AG08395 (cell line): ENCODE results near the gene SLC22A31.

Source experiments
- DNase-seq: peaks from one replicate; pipeline ENCODE4 v3.0.0; 2012; ENCODE audit warnings: mixed read lengths, low spot score

SLC22A31 gene

DNA sequence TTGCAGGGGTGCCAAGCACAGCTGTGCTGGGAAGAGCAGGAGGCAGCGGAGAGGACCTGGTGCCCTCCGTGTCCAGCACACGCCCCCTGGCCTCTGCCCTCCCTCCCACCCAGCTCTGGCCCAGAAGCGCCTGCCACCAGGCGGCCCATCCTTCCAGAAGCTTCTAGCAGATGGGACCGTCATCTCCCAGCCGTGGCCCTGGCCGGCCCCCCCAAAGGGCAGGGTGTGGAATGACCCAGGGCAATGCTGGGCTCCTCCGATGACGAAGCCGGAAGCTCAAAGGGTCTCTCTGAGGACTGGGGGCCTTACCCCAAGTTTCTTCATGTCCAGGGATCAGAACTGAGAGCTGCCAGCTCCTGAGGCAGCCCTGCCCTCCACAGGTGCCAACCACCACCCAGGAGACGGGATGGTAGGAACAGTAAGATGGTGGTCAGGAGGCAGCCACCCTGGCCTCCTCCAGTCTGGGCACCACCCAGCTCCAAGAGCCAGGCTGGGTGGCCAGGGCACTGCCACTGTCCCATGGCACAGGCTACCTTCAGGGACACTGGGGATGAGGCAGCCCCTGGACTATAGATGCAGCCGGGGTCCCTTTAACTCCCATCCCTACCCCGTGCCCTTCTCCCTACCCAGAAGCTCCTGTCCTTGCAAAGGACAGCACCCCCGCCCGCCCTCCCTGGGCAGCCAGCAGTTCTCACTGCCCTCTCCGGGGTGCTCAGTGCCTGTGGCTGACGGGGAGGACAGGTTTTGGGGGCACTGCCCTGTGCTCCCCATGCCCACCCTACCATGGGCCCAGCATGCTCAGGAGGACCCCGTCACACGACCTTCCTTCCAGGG is 35.3 kb downstream of the SLC22A31 start:
- no peak for DNase-seq

DNA sequence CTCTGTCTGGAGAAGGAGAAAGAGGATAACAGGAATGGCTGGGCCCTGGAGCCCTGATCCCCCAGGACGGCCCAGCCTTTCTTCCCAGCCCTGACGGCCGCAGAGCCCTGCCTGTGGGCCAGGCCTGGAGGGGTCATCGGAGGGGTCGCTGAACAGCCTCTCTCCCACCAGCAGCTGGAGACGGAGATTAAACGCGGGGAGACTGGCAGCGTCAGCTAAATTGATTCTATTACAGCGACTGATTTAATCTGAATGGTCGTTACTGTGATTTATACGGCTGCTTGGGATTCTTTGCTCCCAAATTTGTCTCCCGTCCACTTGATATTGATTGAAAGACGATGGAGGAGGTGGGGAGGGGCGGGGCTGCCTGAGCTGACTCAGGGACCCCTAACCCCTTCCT is 35.9 kb downstream of the SLC22A31 start:
- no peak for DNase-seq

DNA sequence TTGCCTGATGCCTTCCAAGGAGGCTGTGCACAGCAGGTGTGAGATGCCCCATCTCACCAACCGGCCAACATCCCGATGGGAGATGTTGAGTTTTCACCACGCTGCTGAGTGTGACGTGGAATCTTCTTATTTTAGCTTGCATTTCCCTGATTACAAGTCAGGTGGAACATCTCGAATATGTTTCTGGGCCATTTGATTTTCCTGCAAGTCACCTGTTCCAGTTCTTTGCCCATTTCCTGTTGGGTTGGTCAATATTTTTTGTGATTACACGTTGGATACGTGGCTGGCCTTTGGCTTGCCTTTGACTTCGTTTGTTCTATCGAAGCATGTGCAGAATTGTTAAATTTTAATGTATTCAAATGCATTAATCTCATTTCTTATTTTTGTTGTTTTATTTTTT is 37.0 kb downstream of the SLC22A31 start:
- DNase-seq: no peak

DNA sequence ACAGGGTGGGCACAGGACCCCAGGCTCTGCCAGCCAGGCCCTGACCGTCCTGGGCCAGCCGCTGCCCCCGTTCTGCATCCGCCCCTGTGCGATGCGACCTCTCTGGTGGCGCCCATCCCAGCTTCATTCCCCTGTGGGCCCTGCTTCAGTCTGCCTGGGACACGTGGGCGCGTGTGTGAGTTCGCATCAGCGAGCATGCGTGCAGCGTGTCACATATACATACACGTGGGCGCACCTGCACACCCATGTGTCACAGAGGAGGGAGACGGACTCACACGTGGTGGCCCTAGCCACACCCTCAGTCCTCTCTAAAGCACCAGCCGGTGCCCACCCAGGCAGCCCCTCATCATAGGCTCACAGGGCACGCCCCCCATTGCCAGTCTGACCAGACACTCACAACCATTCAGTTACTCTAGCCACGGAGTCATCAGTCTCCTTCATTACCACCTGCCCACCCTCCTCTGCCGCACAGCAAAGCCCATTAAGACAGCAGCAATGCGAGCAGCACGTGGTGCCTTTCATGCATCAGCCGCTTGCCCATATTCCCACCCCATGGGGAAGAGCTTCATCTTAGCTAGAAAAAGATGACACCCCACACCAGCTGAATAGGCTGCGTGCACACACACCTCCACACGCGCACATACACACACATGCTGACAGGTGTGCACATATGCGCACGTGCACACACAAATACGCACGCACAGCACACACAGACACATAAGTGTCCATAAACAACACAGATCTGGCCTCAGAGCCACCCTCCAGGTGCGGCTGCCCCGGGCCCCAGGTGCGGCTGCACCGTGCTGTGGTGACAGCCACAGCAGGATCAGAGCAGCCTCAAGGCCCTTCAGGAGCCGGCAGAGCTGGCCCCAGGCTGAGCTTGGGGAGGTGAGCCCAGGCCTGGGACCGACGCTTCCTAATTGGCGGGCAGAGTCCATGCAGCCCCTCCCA is 38.3 kb downstream of the SLC22A31 start:
- DNase-seq: no peak

DNA sequence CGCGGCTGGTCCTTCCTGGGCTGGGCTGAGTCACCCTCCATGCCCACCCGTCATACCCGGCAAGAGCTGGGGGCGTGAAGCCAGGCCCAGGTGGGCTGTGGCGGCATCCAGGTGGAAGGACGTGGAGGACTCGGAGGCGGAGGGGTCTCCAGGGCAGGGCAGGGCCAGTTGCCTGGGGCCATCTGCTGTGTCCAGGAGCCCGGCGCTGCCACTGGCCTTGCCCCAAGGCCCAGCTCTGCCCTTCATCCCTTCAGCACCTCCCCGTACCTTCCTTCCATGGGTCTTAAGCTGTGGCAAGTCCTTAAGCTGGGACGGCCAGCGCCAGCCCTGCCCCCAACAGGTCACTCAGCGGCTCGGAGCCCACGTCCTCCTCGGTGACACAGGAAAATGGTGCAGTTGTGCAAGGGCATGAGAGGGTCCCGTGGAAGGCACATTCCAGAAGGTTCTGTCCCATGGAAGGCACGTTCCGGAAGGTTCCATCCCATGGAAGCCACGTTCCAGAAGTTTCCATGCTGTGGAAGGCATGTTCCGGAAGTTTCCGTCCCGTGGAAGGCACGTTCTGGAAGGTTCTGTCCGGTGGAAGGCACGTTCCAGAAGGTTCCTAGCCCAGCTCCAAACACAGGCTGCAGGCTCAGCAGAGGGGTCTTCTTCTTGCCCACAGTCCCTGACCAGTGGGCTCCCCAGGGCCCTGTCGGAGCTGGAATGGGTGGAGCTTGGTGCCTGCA is 39.2 kb downstream of the SLC22A31 start:
- no peak for DNase-seq

DNA sequence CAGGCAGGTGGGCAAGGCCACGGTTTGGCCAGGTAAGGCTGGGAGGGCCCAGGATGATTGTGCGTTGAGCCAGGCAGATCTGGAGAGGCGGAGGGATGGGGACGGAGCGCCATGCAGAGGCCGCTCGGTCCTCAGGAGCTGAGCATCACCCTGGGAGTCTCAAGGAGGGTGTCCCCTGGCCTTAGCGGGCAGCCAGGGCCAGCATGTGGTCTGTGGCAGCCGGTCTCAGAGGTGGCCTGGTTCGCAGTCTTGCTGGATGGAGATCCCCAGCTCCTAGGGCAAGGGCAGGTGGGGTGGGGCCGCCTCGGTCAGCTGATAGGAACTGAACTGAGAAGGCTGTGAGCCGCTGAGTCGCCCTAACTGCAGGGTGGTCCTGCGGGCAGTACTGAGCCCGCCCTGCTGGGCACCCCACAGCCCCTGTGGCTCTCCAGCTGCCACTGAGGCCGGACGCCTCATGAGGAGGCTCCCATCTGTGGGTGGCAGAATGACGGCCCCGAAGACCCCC is 40.4 kb downstream of the SLC22A31 start:
- no peak for DNase-seq

DNA sequence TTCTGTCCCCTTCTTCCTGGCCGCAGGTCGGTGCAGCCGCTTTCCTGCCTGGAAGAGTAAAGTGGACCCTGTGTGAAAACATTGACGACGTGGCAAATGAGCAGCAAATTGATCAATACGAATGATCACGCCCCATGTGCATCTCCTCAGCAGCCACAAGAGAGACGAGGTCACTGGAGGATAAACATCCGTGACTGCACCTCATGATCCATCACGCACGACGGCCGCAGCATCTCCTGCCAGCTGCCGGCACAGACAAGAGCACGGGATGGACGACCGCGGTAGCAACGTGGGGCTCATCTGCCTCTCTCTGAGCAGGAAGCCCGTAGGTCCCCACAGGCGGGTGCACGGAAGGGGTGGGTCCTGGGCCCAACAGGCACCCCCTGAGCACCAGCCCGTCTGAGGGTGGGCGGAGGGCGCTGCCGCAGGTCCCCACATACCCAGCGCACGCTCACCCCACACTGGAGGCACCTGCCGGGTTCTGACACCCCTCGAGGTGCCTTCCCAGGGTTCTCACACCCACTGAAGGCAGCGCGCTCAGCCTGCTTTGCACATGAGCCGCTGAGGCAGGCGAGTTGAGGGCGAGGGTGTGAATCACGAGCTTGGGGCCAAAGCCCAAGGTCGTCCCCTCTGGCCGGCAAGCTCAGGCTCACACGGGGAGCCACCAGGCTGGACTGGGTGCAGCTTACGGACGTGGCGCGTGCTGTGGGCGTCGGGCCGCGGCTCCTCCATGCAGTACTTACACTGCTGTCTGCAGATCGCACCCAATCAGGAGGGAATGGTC is 41.1 kb downstream of the SLC22A31 start:
- no peak for DNase-seq

DNA sequence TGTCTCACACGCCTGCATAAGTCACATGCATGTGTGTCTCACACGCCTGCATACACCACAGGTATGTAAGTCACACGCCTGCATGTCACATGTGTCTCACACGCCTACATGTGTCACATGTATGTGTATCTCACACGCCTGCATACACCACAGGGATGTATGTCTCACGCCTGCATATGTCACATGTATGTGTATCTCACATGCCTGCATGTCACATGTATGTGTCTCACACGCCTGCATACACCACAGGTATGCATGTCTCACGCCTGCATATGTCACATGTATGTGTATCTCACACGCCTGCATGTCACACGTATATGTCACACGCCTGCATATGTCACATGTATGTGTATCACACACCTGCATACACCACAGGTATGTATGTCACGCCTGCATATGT is 42.6 kb downstream of the SLC22A31 start:
- DNase-seq: no peak

DNA sequence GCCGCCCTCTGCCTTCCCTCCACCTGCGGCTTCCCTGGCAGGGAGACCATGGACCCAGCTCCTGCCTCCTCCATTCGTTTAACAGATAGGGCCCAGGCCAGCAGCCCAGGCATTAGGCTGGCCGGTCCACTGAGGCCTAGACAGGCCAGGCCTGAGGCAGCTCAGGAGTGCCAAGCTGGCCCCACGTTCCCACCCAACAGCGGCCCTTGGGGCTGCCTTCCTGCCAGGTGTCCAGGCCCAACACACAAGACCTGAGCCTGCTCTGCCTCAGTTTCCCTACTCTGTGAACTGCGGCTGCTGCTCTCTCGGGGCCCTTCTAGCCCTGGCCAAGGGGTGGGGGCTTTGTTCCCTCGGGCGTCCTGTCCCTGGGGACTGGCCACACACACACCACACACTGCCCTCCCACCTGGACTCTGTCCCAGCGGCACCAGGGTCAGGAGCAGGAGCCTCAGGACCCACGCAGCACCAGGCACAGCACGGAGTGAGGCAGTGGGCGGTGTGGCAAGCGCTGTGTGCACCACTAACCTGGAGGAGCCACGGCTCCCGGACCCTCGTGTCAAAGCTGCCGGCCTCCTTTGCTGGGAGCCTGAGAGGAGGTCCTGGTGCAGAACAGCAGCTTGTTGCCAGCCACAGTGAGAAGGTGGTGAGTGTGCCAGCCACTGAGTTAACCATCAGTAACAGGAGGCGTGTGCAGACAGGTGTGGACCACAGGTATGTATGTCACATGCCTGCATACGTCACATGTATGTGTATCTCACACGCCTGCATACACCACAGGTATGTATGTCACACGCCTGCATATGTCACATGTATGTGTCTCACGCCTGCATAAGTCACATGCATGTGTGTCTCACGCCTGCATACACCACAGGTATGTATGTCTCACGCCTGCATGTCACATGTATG is 43.3 kb downstream of the SLC22A31 start:
- DNase-seq: no peak

DNA sequence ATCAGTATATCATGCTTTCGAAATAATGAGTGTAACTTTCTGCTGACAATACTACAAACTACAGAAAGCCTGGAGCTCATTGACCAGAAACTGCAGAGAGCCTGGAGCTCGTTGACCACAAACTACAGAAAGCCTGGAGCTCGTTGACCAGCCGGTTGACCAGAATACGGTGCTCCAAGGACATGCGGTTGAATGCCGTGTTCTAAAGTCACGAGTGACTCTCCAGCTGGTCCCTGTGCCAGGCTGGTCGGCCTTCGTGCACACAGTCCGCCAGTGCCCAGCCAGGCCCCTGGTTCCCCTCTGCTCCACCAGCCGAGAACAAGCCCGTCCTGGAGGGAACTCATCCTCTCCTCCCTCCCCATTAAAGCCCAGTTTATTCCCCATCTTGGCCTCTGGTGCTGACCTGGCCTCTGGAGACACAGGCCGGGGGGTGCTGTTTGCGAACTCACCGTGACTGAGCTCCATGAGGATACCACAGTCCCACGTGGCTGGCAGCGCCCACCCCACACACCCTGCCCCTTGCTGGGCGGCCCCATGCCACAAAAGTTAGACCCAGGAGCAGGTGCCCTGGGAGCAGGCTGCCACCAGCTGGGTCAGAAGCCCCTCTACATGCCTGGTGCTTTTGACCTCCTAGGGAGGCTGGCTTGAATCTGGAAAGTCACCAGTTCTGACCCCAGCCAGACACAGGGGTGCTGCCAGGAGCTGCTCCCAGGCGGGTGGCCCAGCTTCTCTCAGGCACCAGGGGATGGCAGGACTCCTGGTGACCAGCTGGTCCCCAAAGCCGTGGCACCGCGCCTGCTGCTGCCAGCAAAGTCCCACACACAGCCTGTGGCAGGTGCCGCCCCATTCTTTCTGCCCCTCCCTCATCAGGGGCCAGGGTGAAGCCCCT is 44.2 kb downstream of the SLC22A31 start:
- DNase-seq: no peak

DNA sequence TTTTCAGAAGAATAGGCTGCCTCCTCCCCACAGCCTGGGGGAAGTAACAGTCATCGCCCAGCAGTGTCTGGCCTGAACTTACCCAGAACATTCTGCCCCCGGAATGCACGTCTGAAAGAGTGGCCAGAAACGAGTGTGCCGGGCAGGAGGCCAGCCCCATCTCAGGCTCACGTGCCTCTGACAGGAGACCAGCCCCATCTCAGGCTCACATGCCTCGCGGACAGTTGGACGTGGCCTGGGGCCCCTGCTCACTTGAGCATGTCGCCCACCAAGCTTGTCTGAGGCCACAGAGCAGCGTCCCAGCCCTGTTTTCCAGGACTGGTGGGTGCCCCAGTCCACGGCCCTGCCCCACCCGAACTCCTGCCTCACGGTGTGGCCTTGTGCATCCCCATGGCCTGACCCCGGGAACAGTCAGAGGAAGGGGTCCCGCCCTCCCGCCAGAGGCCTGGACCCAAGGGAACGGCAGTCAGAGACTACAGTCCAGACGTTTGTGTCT is 45.1 kb downstream of the SLC22A31 start:
- DNase-seq: peak; percentile 84

DNA sequence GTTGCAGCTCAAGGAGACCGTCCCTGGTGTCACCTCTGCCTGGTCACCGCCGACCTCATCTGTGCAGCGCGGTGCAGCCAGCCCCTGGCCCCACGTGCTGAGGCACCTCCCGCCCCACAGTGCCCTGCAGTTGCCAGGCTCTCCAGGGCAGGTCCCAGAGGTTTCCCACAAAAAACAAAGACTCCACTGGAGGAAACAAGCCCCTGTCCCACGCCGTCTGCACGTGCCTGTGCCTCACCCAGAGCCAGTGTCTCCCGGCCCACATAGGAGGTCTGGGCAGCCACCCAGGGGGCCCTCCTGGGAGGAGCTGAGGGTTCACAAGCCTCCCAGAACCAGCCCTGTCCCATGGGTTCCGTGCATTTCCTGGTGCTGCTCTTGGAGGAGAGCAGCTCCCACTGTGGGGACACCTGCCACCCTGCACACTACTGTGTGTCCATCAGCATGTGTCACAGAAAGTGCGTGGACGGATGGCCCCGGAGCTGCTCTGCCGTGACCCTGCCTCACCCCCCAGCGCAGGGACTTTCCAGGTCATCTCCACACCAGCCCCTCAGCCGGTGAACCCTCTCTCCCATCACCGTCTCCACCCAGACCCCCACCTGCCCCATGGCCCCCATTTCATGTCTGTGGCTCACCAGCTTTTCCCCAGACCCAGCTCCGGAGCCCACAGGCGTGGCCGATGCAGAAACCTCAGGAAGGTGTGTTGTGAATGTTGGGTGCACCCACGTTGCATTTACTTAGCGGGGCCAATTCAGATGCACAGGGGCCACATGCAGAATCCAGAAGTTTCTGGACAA is 45.8 kb downstream of the SLC22A31 start:
- DNase-seq: no peak

DNA sequence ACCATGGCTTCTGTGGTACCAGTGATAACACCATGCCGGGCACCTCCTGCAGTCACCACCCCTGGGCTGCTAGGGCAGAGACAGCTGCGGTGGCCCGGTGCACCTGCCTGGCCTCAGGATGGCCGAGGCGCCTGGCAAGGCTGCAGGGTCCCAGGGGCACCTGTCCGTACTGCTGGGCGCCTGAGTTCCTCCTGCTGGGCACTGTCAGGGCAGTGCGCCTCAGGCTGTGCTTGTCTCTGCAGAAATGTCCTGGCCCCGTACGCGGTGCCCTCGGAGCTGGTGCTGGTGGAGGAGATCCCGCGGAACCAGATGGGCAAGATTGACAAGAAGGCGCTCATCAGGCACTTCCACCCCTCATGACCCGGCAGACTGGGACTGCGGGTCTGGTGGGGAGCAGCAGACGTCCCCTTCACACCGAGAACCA is 46.5 kb downstream of the SLC22A31 start:
- no peak for DNase-seq

DNA sequence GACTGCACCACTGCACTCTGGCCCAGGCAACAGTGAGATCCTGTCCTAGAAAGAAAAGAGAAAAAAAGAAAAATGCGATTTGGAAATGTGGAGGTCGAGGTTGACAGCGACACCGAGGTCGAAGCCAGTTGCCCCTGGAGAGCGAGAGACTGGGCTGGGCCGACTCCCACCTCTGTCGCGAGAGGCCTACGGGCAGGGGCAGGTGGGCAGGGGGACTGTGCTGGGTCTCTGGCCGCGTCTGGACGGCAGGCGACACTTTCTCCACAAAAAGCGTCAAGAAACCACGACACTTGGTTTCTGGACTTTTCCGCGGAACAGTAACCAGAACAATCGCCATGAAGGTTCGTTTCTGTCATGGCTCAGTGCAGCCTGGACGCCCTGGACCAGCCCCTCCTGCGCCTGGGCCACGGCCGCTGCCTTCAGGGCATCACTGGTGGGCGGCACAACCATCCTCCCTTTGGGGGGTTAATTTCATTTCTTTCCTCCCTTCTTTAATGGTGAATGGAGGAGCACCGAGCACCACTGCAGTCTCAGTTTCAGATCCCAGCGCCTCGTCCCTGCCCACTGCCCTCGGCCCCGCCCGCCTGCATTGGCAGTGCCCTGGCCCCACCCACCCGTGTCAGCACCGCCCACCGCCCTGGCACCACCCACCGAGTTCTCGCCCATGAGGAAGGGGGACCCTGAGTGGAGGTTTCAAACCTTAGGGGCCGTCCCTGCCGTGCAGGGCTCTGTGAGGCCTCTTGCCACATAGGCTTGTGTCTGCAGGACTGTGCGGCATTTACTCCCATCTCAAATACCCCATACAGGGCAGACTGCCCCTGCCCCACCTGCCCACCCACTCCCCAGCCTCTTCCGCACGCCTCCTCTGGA is 47.3 kb downstream of the SLC22A31 start:
- DNase-seq: no peak

DNA sequence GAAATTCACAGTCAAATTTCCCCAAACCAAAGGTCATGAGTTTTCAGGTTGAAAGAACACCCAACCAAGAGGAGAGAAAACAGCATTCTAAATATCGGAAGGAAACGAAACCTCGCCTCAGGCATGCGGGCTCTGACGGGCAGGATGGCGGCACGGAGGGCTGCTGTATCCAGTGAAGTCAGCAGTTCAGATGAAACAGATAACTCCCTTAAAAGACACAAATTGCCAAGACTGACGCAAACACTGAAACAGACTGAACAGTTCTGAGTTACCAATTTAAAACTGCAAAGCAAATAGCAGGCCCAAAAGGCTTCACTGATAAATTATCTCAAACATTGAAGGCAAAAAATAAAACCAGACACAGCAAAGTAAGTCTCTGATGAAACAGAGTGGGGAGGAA is 49.4 kb downstream of the SLC22A31 start:
- no peak for DNase-seq

DNA sequence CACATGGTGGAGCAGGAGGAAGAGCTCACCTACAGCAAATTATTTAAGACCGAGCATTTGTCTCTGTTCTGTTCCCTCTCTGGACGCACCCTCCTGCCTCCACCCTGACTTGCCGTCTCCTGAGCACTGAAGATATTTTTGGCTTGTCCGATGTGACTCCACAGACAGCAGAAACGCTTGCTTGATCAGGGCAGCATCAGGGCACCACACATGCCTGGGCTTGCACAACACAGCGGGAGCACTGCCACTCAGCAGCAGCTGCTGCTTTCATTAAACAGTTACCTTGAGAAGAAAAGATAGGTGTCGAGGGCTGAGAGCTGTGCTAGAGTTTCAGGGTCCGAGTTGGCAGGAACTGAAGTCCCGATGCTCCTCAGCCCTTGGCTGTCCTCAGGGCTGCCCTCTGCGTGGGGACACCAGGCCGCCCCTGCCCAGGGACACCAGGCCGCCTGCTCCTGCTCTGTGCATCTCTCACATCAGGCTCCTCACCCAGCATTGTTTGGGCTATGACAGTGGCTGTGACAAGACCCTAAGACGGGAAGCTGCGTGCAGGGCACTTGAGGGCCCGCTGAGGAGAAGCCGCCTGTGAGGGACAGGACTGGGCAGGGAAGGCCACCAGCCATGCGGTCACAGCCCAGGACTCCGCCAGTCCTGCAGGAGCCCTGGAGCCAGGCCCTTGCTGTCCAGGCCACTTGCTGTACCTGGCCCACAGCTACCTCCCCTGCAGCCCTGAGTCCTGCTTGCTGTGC is 50.1 kb downstream of the SLC22A31 start:
- no peak for DNase-seq
